PC-9 (cell line): ENCODE measurements around the gene IL10RA.

Experiments
- EZH2 ChIP-seq: fragments of 200-600 bp; sonication (generic); IDR thresholded peaks from 2 replicates; pipeline ENCODE4 v1.8.0; 2017; ENCODE audit warnings: antibody characterized with exemption, low read depth
- TF ChIP-seq, protein P1 (sequence below): fragments of 200-600 bp; sonication (generic); conservative IDR thresholded peaks from 2 replicates; pipeline ENCODE4 v1.6.1; 2017; ENCODE audit warnings: mixed run types, antibody characterized with exemption, mild to moderate bottlenecking, moderate library complexity

- TF ChIP-seq, protein P1, sequence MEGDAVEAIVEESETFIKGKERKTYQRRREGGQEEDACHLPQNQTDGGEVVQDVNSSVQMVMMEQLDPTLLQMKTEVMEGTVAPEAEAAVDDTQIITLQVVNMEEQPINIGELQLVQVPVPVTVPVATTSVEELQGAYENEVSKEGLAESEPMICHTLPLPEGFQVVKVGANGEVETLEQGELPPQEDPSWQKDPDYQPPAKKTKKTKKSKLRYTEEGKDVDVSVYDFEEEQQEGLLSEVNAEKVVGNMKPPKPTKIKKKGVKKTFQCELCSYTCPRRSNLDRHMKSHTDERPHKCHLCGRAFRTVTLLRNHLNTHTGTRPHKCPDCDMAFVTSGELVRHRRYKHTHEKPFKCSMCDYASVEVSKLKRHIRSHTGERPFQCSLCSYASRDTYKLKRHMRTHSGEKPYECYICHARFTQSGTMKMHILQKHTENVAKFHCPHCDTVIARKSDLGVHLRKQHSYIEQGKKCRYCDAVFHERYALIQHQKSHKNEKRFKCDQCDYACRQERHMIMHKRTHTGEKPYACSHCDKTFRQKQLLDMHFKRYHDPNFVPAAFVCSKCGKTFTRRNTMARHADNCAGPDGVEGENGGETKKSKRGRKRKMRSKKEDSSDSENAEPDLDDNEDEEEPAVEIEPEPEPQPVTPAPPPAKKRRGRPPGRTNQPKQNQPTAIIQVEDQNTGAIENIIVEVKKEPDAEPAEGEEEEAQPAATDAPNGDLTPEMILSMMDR = no peak
- no peak for TF ChIP-seq EZH2
Measured at GRCh38 chr11:118001494-118001971, 15.3 kb downstream of the IL10RA start.
